HG03342 (cell line): ENCODE results near the gene MRPL42.
"Not testable (repeated sequence)": the region's sequence is repeated elsewhere in the genome, so short reads cannot be mapped to it uniquely, and the experiment has no call there.

Source experiments
- ATAC-seq: cut with Tn5 transposase; IDR thresholded peaks from one replicate; pipeline ENCODE4 v1.9.1; 2021; ENCODE audit warnings: mild to moderate bottlenecking, moderate library complexity; ENCODE audit not compliant: unreplicated experiment

The MRPL42 gene

DNA sequence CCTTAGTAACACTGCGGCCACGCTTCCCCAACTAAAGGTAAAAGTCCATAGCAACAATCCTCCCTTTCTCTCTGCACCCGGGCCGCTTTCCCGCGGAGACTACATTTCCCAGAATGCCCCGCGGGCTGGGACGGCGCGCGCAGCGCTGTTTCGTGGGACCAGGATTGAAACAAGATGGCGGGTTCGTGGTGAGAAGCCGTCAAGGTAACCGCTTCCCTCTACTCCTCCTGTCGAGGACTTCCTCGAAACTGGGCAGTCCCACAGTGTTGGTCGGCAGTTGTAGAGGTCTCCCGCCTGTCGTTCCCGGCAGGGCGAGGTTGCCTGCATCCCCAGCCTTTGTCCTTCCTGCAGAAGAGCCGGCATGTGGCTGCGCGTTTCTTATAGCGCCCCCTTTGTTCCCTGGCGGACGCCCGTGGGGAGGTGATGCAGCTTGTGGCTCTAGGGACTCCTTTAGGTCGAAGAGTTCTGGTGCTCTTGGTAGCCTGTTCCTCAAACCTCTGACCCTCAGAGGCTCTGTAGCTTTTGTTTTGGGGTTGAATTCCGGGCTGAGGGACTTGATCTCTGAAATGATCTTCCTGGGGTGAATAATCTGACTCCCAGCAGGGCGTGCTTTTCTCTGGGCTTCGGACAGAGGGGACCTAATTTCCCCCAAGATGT, at the start of gene MRPL42:
TSS of gene MRPL42 (plus strand) at position 164 of the 657 bp plus-strand sequence. CDS start 1,772 bp downstream, outside the sequence.
- peak; percentile 89 for ATAC-seq

DNA sequence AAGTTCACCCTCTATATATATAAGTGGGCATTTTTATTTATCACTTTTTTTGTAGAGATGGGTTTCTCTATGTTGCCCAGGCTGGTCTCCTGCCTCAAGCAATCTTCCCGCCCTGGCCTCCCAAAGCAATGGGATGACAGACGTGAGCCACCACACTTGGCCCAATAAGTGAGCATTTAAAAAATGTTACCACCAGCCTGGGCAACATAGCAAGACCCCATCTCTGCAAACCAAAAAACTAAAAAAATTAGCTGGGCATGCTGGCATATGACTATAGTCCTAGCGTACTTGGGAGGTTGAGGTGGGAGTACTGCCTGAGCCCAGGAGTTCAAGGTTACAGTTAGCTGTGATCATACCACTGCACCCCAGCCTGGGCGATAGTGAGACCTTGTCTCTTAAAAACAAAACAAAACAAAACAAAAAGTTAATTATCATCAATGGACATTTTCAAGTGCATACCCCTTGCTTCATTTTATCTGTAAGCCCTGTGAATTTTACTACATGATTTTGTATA, 49.3 kb upstream of the MRPL42 start:
- ATAC-seq, result no peak

DNA sequence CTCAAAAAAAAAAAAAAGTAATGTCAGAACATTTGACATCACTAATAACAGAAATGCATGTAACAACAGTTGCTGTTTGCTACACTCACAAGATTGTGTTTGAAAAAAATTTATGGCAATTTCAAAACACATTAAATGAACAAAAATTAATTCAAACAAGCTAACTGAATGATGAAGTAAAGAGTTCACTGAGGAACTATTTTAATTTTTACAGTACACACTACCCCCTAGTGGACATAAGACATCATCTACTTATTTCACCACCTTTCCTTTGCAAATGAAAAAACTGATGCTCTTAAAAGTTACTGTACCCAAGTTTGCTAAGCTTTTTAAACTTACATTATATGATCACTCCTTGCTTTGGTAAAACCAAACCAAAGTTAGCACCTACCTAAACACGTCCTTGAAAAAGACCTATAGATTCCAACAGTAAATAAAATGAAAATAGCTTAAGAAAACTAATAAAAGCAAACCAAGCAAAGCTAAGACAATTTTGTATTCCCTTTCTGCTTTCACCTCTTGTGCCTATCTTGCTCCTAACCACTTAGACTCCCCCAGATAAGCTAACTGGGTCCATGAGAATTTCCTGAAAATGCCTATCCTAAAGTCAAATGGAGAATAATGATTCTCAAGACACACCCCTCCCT, 47.8 kb upstream of the MRPL42 start:
- no peak for ATAC-seq

DNA sequence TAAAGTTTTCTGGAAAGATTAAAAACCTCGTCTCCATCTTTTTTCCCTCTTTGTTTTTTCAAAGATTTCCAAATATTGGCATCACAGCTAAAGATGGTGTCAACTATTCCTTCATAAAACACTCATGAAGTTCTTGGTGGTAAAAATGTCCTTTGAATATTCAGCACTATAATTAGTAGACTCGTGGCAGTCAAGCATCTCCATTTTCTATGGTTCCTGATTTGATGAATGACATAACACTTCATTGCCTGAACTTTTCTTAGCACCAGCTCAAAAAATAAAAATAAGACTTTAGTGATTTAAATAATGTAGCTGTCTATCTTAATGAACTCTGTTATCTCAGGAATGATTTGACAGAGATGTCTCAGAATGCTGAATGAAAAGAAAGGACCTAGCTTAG, 45.3 kb upstream of the MRPL42 start:
- no peak for ATAC-seq

DNA sequence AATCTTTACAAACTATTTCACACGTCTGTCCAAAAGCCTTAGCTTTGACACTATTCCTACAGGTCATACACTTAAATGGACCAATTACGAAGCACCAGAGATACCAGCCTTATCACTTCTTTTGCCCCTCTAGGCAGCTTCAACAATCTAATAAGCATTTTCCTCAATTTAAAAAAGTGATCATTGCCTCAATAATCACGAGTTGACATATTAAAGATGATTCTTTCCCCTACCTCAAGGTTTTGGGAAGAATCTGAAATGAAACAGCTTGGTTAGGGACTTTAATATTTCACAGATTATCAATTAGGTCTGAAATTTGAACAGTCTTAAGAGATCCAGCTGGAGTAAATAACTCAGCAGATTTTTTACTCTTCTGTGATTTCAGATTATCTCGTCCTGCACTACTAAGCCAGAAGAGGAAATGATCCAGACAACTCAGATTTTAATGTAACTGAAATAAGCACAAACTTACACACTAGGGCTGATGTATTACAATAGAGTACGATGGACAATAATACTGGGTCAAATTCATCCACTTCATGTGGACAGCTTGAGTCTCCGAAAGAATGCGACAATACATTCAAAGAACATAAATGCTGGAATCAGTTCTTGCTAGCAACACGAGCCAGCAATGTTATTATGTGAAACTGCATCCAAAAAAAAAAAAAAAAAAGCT, 41.4 kb upstream of the MRPL42 start:
- peak; percentile 34 for ATAC-seq

DNA sequence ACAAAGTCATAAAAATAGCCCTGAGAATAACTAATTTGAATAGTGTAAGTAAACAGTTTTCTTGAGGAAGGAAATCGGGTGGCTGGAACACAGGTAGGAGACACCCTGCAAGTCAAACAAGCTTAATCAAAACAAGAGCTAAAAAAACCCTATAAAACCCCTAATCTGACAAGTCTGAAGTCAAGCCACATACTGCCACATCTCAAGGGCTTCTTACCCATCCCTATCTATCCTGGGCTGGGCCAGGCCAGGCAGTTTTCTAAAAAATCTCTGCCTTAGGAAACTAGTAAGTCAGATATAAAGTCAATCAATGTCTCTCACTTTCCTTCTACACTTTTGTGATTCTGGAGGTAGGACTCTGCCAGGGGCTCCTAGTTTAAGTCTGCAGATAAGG, 40.9 kb upstream of the MRPL42 start:
- ATAC-seq, result peak; percentile 35

DNA sequence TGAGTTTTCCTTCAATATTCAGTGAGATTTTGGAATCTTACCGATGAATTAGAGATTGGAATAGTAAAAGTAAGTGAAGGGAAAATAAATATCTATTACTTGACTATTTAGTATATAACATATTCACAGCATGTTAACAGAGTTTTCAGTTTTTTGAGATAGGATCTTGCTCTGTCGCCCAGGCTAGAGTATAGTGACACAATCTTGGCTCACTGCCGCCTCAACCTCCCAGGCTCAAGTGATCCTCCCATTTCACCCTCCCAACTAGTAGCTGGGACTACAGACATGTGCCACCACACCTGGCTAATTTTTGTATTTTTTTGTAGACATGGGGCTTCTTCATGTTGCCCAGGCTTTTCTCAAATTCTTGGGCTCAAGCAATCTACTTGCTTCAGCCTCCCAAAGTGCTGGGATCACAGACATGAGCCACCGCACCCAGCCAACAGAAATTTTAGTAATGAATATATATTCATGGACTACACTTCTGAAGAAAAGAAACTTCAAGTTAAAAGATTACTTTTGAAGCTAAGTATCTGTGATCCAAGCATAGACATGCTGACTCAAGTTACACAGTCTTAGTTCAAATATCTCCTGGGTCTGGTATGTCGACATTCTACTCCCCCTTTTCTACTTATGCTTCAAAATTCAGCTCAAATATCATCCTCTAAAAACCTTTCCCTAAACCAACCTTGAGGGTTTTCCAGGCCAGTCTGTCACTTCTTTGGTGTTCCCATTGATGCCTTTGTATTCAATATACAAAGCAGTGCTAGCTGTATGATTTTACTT, 39.3 kb upstream of the MRPL42 start:
- no peak for ATAC-seq

DNA sequence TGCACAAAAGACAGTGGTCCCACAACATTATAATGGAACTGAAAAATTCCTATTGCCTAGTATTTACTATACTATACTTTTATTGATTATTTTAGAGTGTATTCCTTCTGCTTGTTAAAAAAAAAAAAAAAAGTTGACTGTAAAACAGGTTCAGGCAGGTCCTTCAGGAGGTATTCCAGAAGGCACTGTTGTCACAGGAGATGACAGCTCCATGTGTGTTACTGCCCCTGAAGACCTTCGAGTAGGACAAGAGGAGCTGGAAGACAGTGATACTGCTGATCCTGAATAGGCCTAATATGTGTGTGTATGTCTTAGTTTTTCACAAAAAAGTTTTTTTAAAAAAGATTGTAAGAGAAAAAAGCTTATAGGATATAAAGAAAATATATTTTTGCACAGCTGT, 37.9 kb upstream of the MRPL42 start:
- ATAC-seq, result no peak

DNA sequence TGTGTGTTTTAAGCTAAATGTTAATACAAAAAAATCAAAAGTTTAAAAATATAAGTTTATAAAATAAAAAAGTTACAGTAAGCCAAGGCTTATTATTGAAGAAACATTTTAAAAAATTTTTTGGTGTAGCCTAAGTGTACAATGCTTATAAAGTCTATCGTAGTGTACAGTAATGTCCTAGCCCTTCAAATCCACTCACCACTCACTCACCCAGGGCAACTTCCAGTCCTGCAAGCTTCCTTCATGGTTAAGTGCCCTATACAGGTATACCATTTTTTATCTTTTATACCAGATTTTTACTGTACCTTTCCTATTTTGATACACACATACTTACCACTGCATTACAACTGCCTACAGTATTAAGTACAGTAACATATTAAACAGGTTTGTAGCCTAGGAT, 37.5 kb upstream of the MRPL42 start:
- no peak for ATAC-seq

DNA sequence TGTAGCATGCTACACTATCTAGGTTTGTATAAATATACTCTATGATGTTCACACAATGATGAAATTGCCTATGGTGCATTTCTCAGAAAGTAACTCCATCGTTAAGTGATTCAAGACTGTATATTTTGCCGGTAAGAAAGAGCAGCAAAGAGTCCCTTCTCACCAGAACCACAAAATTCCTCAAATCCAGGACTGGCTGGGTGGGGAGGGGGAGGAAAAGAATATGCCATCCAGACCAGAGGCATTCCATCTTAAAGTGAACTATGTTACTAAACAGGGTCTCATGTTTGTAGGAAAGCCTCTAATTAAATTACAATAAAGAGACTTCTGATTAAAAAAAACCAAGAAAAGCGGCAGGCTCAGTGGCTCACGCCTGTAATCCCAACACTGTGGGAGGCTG, 37.0 kb upstream of the MRPL42 start:
- ATAC-seq, result no peak

DNA sequence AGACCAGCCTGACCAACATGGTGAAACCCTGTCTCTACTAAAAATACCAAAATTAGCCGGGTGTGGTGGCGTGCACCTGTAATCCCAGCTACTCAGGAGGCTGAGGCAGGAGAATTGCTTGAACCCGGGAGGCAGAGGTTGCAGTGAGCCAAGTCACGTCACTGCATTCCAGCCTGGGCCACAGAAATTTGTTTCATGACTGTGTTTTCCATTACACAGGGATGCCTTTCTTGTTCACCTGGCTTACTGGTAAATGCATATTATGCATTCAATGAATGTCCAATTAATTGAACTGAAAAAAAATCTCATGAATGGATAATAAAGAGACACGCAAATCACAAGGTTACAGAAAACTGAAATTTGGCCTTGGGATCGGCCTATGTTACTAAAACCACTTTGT, 35.3 kb upstream of the MRPL42 start:
- not testable (repeated sequence) for ATAC-seq

DNA sequence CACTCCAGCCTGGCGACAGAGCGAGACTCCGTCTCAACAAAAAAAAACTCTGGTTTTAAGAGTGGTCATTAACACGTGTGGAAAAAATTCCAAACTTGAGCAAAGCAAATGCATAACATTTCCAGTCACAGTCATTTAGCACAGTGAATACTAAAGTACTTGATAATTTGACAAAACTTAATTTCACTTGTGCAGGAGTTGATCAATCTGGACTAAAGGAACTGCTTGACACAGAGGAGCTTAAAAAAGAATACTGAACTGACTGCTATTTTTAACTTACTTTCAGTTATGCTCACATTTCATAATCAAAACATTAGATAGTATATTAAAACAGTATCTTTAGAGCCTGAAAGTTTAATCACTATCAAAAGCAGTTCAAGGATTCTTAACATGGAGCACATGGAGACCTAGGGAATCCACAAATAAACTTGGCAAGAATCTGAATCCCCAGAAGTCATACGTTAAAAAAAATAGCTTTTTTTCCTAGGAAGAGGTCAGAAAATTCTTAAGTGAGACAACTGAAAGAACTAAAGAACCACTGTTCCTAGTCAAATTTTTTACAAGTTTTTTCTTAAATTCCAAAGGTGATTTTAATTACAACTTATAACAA, 33.0 kb upstream of the MRPL42 start:
- no peak for ATAC-seq

DNA sequence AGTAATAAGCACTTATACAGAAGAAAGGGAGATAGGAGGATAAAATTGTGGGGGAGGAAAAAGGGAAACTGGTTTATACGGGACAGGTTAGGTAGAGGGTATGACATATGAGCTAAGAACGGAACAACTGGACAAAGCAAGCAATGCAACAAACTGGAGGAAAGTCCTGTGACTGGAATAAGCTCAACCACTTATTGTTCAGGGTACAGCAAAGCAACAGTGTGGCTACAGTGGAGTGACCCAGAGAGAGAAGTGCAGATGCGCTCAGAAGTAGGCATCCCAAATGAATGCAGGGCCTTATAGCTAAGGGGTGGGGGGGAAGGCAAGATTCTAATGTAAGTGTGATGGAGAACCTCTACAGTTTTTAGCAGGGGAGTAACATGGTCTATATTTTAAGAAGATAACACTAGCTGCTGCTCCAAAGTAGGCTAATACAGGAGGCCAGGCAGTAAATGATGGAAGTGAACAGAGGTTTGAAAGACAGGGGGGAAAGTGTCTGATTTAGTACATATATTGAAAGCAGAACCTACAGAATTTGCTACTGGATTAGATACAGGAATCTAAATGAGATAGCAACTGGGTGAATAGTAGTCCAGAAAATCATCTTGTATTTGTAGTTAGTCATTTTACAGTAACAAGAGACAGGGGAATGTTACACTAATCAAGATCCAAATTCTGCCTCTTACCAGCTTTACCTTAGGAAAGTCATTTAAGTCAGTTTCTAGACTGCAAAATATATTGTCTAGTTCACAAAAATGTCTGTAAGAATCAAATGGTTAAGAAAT, 28.9 kb upstream of the MRPL42 start:
- ATAC-seq, result no peak

DNA sequence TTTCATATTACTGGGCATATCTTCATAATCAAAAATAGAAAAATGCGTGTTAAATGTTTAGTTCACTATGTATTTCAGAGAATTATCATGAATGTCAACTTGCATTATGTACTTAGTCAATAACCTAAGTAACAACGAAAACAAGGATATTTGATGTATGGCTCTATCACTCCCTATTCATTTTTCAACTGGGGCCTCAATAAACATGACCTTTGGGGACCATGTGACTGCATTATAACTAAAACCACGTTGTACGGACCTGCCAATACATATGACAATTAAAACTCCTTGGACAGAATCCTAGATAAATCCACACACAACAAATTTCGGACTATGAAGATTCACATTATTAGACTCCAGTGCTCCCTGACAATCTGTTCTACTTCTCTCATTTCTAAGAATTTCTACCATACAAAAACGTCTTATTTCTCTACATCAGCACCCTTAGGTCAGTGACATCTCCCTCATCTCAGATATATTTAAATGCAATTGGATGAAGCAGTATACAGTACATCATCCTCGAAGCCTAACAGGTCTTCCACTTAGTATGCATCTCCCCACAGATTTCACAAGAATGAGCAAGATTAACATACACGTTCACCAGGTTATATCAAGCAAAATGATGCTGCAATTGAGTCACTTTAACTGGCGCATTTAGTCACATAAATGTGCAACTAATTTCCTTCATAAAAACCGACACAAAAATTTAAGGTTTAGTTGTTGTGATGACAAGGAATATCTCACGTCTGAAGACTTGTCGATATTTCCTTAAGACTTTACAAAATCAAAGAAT, 27.1 kb upstream of the MRPL42 start:
- ATAC-seq, result no peak

DNA sequence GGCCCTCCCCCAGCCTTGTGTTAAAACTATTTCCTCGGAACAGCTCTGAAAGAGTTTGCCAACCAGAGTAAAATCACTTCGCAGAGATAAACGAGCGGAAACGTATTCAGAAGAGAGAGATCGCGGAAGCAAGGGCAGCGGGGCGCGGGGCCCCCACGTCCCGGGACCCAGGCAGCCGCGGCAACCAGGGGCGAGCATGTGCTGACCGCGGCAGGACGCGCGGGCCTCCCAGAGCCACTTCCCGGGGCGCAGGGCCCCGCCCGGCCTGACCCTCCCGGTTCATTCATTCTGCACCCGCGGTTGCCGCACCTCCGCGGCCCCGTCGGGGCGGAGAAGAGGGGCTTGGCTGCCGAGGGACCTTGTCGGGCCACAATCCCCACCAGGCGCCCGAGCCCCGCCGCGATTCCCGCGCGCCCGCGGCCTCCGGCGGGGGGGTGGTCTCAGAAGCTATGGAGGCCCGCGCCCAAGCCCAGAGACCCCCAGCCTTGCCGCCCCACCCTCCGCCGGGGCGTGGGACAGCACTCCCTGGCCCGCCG, 26.2 kb upstream of the MRPL42 start:
- ATAC-seq, result no peak

DNA sequence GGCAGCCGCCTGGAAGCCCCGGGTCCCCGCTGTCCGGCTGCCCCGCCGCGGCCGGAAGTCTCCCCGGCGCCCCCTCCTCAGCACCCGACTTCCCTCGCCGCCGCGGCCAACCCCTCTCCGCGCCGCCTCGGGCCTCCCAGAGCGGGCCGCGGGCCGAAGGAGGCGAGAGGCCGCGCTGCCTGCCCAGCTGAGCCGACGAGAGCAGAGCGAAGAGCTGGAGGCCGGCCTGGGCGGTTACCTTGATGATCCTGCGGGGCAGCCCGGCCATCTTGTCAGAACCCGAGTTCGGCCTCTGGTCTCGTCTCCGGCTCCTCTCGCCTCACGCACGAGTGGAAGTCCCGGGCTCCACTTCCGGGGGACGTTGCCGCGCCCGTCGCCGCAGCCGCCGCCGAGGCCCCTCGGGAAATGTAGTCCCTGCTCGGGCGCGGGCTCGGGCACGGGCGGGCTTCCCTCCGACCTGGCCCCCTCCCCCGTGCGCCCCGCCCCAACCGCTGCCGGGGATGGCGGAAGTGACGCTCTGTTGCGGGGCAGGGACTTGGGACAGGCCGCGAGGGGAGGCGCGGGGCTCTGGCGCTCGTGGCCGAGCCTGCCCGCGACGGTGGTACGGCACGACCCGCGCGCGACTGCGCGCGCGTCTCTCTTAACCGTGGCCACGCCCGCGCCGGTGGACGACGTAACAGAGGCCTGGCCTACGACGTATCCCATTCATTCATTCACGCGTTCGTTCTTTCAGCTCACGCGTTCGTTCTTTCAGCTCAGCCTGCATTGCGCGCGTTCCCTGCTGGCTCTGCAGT, 25.5 kb upstream of the MRPL42 start, which contains the start of gene UBE2N:
TSS of gene UBE2N (minus strand) at position 331 of the 794 bp plus-strand sequence. CDS start at position 268, 63 bp downstream.
- ATAC-seq, result peak; percentile 73

DNA sequence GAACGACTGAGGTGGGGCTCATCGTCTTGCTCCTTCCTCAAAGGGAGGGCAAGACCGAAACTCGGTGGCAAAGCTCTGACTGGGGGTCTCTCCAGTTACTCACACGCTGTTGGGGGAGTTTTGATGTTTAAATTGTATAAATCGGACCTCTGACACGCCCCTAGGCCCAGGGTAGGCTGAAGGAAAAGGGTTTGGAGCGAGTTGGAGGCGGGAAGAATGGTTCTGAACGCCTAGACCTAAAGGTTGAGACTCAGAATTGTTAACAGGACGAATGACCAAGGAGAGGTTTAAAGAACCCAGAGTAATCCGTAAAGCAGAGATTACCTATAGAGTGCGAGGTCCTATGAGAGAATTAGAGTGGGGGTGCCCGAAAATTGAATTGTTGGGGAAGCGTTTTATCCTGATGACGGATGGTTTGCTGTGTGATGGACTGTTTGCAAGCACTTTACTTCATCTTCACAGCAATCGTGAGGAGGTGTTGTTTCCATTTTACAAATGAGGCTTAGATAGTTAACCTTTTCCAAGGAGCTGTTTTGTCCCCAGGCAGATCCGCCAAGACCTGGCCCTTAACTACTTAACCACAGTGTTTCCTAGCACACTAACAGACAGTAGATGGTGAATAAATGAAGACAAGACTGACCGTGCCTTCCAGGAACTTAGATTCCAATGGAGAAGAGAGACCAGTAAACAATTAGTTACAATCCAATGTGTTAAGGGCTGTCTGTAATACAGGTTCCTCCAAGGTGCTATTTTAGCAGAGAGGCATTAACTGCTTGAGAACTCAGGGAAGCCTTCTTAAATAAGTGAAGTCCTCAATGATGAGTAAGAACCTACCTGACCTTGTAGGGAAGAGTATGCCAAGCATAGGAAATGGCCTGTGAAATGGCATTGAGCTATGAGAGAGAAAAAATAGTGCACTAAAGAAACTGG, 24.6 kb upstream of the MRPL42 start:
- ATAC-seq, result no peak
